LNCAP (cell line): ENCODE measurements around the gene TNNC1.

Source experiments
- CTCF ChIP-seq: fragments of 450-650 bp; IDR thresholded peaks from 2 replicates; pipeline ENCODE4 v1.5.1; 2017; ENCODE audit warnings: mild to moderate bottlenecking

TNNC1 gene

GRCh38 chr3:52453496-52454249 lies at the start of gene TNNC1:
TSS of gene TNNC1 (minus strand) at chr3:52454041. CDS start at chr3:52454015, 26 bp downstream.
- no peak for TF ChIP-seq CTCF

- no peak for TF ChIP-seq CTCF
Observed at GRCh38 chr3:52502808-52503350, 49.0 kb upstream of the TNNC1 start.

GRCh38 chr3:52502001-52502400 lies 48.2 kb upstream of the TNNC1 start:
- no peak for TF ChIP-seq CTCF

GRCh38 chr3:52501046-52501445 lies 47.2 kb upstream of the TNNC1 start:
- TF ChIP-seq CTCF: no peak

GRCh38 chr3:52498137-52499054 lies 44.6 kb upstream of the TNNC1 start:
- TF ChIP-seq CTCF: no peak

- TF ChIP-seq CTCF: no peak
Observed at GRCh38 chr3:52495777-52496602, 42.1 kb upstream of the TNNC1 start.
